Measurements from ENCODE around the gene VILL. TPM values are rescaled to one million over a fixed set of nuclear protein-coding genes. Genes with fewer than 3 reads are reported as not detected.

VILL gene
- total RNA-seq, 4 donors from 2014 or later: 1.8 to 18.7 (median 6.3) TPM

DNA sequence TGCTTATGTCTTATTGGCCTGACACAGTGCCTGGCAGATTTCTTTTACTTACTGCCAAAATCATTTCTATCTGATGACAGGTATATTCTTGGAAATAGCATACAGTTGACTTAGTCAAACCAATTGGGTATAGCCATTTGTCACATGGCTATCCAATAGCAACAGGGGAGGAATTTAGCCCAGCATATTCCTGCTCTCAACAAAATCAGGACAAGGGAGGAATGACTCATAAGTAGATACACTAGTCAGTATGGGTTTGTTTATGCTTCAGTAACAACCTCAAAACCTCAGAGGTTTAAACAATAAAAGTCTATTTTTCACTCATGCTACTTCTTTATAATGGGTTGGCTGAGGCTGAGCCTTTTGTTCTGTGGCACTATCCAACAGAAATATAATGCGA lies 38.0 kb upstream of the VILL start:
- no peak overlapping the region for H3K27ac ChIP-seq
- intact Hi-C loops (cut with DNase I; ENCODE audit: low total_unique reads): no loop called here

DNA sequence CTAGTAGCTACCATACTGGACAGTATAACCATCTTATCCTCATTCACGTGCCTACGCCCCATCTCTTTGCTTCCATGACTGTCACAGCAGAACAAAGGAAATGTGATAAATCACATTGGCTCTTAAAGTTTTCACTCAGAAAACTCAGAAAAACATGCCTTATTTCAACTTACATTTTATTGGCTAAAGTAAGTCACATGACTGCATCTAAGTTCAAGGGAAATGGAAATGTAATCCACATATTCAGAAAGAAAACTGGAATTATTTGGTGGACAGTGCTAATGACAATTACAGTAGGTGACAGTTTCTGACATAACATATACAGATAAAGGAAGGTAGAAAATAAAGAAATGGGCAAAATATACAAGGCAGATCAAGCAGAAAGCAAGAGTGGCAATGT lies 37.4 kb upstream of the VILL start:
- Histone ChIP-seq H3K4me3 (no peak overlapping the region), H3K9me3 (no peaks in the 10 kb centered on the region), H3K4me1 (peaks cover 0 to 9% of the 10 kb centered on the region in 2 donors), H3K27ac (no peak overlapping the region), H3K36me3 (no peaks in the 10 kb centered on the region), H3K27me3 (no peaks in the 10 kb centered on the region)
- no peak for DNase-seq
- intact Hi-C loops (cut with DNase I; ENCODE audit: low total_unique reads): no loop called here
- TF ChIP-seq, protein P1, sequence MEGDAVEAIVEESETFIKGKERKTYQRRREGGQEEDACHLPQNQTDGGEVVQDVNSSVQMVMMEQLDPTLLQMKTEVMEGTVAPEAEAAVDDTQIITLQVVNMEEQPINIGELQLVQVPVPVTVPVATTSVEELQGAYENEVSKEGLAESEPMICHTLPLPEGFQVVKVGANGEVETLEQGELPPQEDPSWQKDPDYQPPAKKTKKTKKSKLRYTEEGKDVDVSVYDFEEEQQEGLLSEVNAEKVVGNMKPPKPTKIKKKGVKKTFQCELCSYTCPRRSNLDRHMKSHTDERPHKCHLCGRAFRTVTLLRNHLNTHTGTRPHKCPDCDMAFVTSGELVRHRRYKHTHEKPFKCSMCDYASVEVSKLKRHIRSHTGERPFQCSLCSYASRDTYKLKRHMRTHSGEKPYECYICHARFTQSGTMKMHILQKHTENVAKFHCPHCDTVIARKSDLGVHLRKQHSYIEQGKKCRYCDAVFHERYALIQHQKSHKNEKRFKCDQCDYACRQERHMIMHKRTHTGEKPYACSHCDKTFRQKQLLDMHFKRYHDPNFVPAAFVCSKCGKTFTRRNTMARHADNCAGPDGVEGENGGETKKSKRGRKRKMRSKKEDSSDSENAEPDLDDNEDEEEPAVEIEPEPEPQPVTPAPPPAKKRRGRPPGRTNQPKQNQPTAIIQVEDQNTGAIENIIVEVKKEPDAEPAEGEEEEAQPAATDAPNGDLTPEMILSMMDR (IDR thresholded peaks at IDR 0.05): no peak
- TF ChIP-seq POLR2A (IDR thresholded peaks at IDR 0.05): no peak

More for the DNA sequence above, 38.0 kb upstream of the VILL start:
- Histone ChIP-seq H3K9me3 (no peaks in the 10 kb centered on the region), H3K4me3 (no peak overlapping the region), H3K36me3 (no peaks in the 10 kb centered on the region), H3K4me1 (peaks cover 0 to 9% of the 10 kb centered on the region in 2 donors), H3K27me3 (no peaks in the 10 kb centered on the region)
- no peak for TF ChIP-seq POLR2A (IDR thresholded peaks at IDR 0.05)
- TF ChIP-seq, protein P1 (IDR thresholded peaks at IDR 0.05): no peak
- DNase-seq: no peak

DNA sequence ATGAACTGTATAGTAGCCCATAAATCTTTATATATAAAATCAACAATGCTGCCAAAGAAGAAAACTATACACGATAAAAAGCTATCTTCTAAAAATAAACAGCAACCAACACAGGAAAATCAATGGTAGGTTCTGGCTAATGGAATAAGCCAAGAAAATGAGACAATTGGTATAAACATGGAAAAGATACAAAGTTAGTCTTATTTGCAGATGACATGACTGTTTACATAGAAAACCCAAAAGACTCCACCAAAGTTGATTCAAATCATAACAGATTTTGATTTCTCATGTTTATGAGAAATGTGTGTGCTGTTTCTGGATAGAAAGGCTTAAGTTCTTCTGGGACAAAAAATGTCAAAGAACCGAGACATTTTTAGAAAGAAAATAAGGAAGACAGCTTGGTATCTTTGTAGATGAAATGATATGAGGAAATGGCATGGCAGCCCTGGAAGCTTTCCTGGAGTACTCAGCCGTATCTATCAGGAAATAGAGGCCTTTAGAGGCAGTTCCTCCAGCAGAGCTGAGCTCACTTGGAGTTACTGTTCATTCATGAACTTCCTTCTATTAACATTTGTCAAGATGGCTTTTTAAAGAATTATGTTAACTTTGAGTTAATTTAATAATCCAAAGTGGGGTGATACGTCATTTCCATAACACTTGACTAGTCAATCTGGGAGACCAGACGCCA lies 36.7 kb upstream of the VILL start:
- Histone ChIP-seq H3K4me3 (no peak overlapping the region), H3K36me3 (no peaks in the 10 kb centered on the region), H3K27me3 (no peaks in the 10 kb centered on the region), H3K4me1 (peaks cover 0 to 9% of the 10 kb centered on the region in 2 donors), H3K9me3 (no peaks in the 10 kb centered on the region), H3K27ac (no peak overlapping the region)
- TF ChIP-seq POLR2A (IDR thresholded peaks at IDR 0.05): no peak
- TF ChIP-seq, protein P1 (IDR thresholded peaks at IDR 0.05): no peak
- intact Hi-C loops (cut with DNase I; ENCODE audit: low total_unique reads): no loop called here
- DNase-seq: no peak

DNA sequence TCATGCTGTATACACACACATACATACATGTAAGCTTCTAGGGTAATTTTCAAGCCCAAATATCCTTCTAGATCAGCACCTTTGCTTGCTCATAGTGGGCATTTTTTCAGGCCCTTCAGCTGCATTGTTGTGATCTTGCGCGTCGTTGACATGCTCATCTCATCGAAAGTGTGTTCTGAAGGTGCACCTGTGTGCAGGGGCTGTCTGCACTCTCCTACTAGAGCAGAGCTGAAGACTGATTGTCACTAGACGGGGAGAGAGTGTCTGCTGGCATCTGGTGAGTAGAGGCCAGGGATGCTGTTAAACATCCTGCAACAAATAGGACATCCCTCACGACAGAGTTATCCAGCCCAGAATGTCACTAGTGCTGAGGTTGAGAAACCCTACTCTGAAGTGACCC lies 35.7 kb upstream of the VILL start:
- H3K27ac ChIP-seq: no peak overlapping the region
- no peak for DNase-seq
- H3K27me3 ChIP-seq: no peaks in the 10 kb centered on the region
- intact Hi-C loops (cut with DNase I; ENCODE audit: low total_unique reads): no loop called here
- H3K4me3 ChIP-seq: no peak overlapping the region
- H3K9me3 ChIP-seq: no peaks in the 10 kb centered on the region
- H3K4me1 ChIP-seq: peaks cover 0 to 9% of the 10 kb centered on the region in 2 donors
- no peaks in the 10 kb centered on the region for H3K36me3 ChIP-seq
- TF ChIP-seq, protein P1 (IDR thresholded peaks at IDR 0.05): no peak
- no peak for TF ChIP-seq POLR2A (IDR thresholded peaks at IDR 0.05)

DNA sequence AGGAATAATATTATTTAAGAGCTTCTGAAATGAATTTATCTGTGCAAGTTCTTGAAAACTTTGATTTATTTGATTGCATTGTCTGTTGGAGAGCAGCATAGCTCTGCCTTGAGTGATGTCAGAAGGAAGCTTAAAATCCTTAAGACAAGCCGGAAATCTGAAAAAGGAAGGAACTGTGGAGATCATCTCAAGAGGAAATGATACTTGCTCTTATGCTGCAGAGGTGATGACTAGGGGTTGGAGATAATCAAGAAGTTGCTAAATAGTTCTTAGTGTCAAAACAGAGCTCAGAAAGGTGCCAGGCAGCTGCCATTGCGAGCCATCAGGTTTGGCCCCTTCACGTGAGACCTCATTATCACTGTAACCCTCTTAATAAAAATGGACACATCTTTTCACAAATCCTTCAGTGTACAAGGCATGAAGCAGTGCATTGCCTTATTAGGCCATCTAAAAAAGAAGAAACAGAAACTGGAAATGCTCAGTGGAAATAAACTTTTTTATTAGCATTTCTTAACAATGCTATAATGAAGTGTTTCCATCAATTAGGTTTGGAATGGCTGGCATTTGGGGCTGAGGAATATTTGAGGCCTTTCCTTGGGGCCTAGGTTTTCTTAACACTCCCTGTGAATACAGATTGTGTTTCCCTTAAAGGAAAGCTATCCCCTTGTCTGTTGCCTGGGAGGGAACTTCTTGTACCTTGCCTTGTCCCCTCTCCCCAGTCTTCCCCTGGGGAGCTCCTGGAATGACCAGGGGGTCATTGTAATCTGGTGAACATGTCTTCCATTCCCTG lies 34.5 kb upstream of the VILL start:
- no peak for TF ChIP-seq POLR2A (IDR thresholded peaks at IDR 0.05)
- TF ChIP-seq, protein P1 (IDR thresholded peaks at IDR 0.05): no peak
- no peaks in the 10 kb centered on the region for H3K36me3 ChIP-seq
- intact Hi-C loops (cut with DNase I; ENCODE audit: low total_unique reads): no loop called here
- peak overlapping the region; percentile 33 to 77 for H3K27ac ChIP-seq
- DNase-seq: peak in 1 of 2 donors; percentile 10
- H3K4me3 ChIP-seq: no peak overlapping the region
- no peaks in the 10 kb centered on the region for H3K9me3 ChIP-seq
- H3K27me3 ChIP-seq: no peaks in the 10 kb centered on the region
- H3K4me1 ChIP-seq: peaks cover 0 to 9% of the 10 kb centered on the region in 2 donors
